WTC11 (cell line): ENCODE measurements around the gene ZNF394. TPM values are rescaled to one million over a fixed set of nuclear protein-coding genes. Genes with fewer than 3 reads are reported as not detected.

Experiments
- ATAC-seq: fragments of 200-7000 bp; cut with Tn5 transposase; 2 replicates; pipeline ENCODE4 v1.10.0; 2021; ENCODE audit warnings: mild to moderate bottlenecking, moderate library complexity
- CTCF ChIA-PET: fragments of 300-600 bp; sonication (Branson Sonifier 250); formaldehyde crosslinking; loops from one replicate; lab custom pipeline; 2021; ENCODE audit warnings: antibody characterized with exemption; lab: Charles Lee
- POLR2A ChIA-PET: fragments of 350-600 bp; sonication (Branson Sonifier 250); formaldehyde crosslinking; loops from one replicate; lab custom pipeline; 2021; ENCODE audit warnings: antibody characterized with exemption; lab: Charles Lee
- DNase-seq: peaks from one replicate; pipeline ENCODE4 v3.0.0; 2021; ENCODE audit warnings: low spot score
- H3K27ac Mint-ChIP-seq: 2 replicates; pipeline ENCODE4 v1.8.0; 2021; ENCODE audit warnings: mixed read lengths
- H3K27me3 Mint-ChIP-seq: 2 replicates; pipeline ENCODE4 v1.8.0; 2021; ENCODE audit warnings: low read depth, mild to moderate bottlenecking, moderate library complexity, mixed read lengths
- H3K36me3 Mint-ChIP-seq: 2 replicates; pipeline ENCODE4 v1.8.0; 2021; ENCODE audit warnings: mixed read lengths
- H3K4me1 Mint-ChIP-seq: 2 replicates; pipeline ENCODE4 v1.8.0; 2022; ENCODE audit warnings: mixed read lengths
- H3K4me3 Mint-ChIP-seq: 2 replicates; pipeline ENCODE4 v1.8.0; 2021; ENCODE audit warnings: mild to moderate bottlenecking, moderate library complexity, mixed read lengths
- H3K9me3 Mint-ChIP-seq: 2 replicates; pipeline ENCODE4 v1.8.0; 2021; ENCODE audit warnings: mixed read lengths
- GRHL2 ChIP-seq: fragments of 250-450 bp; sonication (Bioruptor Pico); IDR thresholded peaks from 2 replicates; pipeline ENCODE4 v1.8.0; 2022; ENCODE audit warnings: mild to moderate bottlenecking, moderate library complexity; ENCODE audit not compliant: insufficient replicate concordance, severe bottlenecking
- NR3C1 ChIP-seq: sonication (generic); formaldehyde crosslinking; conservative IDR thresholded peaks from 2 replicates; pipeline ENCODE4 v1.8.1; 2023; ENCODE audit warnings: low read depth, mild to moderate bottlenecking, missing genetic modification reagents
- SOX15 ChIP-seq: fragments of 250-450 bp; sonication (Bioruptor Pico); IDR thresholded peaks from 2 replicates; pipeline ENCODE4 v1.9.0; 2021; ENCODE audit warnings: mild to moderate bottlenecking
- ZBTB21 ChIP-seq: sonication (generic); formaldehyde crosslinking; IDR thresholded peaks from 2 replicates; pipeline ENCODE4 v1.8.1; 2023; ENCODE audit warnings: mild to moderate bottlenecking, missing genetic modification reagents, borderline replicate concordance
- ZNF232 ChIP-seq: sonication (generic); formaldehyde crosslinking; IDR thresholded peaks from 2 replicates; pipeline ENCODE4 v1.8.0; 2022; ENCODE audit warnings: mild to moderate bottlenecking, missing genetic modification reagents
- ZNF317 ChIP-seq: sonication (generic); formaldehyde crosslinking; IDR thresholded peaks from 2 replicates; pipeline ENCODE4 v1.8.1; 2023; ENCODE audit warnings: low read depth, mild to moderate bottlenecking, moderate library complexity, missing genetic modification reagents, borderline replicate concordance
- ZNF671 ChIP-seq: fragments of 250-450 bp; sonication (Bioruptor Pico); IDR thresholded peaks from 2 replicates; pipeline ENCODE4 v1.8.0; 2021; ENCODE audit warnings: mild to moderate bottlenecking
- total RNA-seq: library from RNA; stranded (reverse); gene quantifications from 3 replicates; pipeline ENCODE4 v1.2.3, GENCODE V29; 2021
- TF ChIP-seq, protein P1 (sequence below): fragments of 250-450 bp; sonication (Bioruptor Pico); IDR thresholded peaks from 2 replicates; pipeline ENCODE4 v1.9.0; 2021; ENCODE audit warnings: moderate library complexity, mild to moderate bottlenecking, inconsistent platforms, borderline replicate concordance
- TF ChIP-seq, protein P2 (sequence below): sonication (generic); formaldehyde crosslinking; IDR thresholded peaks from 2 replicates; pipeline ENCODE4 v1.8.1; 2022; ENCODE audit warnings: missing genetic modification reagents, borderline replicate concordance
- TF ChIP-seq, protein P3 (sequence below): sonication (generic); formaldehyde crosslinking; IDR thresholded peaks from 2 replicates; pipeline ENCODE4 v1.8.1; 2023; ENCODE audit warnings: mild to moderate bottlenecking, missing genetic modification reagents
- TF ChIP-seq, protein P4 (sequence below): sonication (generic); formaldehyde crosslinking; IDR thresholded peaks from 2 replicates; pipeline ENCODE4 v1.8.0; 2022; ENCODE audit warnings: missing genetic modification reagents
- TF ChIP-seq, protein P5 (sequence below): sonication (generic); formaldehyde crosslinking; conservative IDR thresholded peaks from 2 replicates; pipeline ENCODE4 v1.8.1; 2023; ENCODE audit warnings: mild to moderate bottlenecking, low read depth, missing genetic modification reagents, moderate library complexity

ZNF394 gene
- total RNA-seq, 1 experiment from 2014 or later = 24.0 TPM

DNA sequence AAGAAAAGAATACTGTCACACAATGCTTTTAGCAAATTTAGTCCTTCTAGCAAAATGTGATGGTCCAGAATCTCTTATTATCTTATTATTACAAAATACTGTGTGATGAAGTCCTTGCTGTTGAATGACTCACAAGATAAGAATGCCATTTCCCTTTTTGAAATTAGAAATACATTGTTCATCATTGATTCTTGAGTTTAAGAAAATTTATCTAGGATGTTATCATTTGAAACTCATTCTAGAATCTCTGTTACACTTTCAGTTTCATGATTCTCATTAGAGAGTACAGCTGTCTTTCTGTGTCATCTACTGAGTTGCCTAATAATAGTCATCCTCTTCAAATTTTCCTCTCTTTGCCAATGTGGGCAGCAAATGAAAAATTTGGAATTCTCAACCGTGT, 14.0 kb upstream of the ZNF394 start:
- no peaks in the 10 kb centered on the region for H3K4me1 Mint-ChIP-seq
- DNase-seq = no peak
- H3K9me3 Mint-ChIP-seq = no peaks in the 10 kb centered on the region
- no peak for ATAC-seq
- POLR2A ChIA-PET = interaction anchor here (0.6 kb wide), 1 partner anchor 65 kb away, joined by 3 read pairs; no protein-coding TSS in a partner anchor
- TF ChIP-seq, protein P1, sequence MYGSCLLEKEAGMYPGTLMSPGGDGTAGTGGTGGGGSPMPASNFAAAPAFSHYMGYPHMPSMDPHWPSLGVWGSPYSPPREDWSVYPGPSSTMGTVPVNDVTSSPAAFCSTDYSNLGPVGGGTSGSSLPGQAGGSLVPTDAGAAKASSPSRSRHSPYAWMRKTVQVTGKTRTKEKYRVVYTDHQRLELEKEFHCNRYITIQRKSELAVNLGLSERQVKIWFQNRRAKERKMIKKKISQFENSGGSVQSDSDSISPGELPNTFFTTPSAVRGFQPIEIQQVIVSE (CRISPR knock-in tag) = no peak
- no peak for TF ChIP-seq ZNF317 (CRISPR knock-in tag)
- TF ChIP-seq ZBTB21 (CRISPR knock-in tag) = no peak
- TF ChIP-seq, protein P2, sequence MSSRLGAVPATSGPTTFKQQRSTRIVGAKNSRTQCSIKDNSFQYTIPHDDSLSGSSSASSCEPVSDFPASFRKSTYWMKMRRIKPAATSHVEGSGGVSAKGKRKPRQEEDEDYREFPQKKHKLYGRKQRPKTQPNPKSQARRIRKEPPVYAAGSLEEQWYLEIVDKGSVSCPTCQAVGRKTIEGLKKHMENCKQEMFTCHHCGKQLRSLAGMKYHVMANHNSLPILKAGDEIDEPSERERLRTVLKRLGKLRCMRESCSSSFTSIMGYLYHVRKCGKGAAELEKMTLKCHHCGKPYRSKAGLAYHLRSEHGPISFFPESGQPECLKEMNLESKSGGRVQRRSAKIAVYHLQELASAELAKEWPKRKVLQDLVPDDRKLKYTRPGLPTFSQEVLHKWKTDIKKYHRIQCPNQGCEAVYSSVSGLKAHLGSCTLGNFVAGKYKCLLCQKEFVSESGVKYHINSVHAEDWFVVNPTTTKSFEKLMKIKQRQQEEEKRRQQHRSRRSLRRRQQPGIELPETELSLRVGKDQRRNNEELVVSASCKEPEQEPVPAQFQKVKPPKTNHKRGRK (CRISPR knock-in tag) = no peak
- TF ChIP-seq, protein P3, sequence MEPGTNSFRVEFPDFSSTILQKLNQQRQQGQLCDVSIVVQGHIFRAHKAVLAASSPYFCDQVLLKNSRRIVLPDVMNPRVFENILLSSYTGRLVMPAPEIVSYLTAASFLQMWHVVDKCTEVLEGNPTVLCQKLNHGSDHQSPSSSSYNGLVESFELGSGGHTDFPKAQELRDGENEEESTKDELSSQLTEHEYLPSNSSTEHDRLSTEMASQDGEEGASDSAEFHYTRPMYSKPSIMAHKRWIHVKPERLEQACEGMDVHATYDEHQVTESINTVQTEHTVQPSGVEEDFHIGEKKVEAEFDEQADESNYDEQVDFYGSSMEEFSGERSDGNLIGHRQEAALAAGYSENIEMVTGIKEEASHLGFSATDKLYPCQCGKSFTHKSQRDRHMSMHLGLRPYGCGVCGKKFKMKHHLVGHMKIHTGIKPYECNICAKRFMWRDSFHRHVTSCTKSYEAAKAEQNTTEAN (CRISPR knock-in tag) = no peak
- H3K27me3 Mint-ChIP-seq = no peaks in the 10 kb centered on the region
- H3K4me3 Mint-ChIP-seq = no peak overlapping the region
- CTCF ChIA-PET = interaction anchor here (1.0 kb wide), 1 partner anchor 11 kb away, joined by 4 read pairs; no protein-coding TSS in a partner anchor
- peaks cover 34% of the 10 kb centered on the region for H3K36me3 Mint-ChIP-seq
- no peak overlapping the region for H3K27ac Mint-ChIP-seq

DNA sequence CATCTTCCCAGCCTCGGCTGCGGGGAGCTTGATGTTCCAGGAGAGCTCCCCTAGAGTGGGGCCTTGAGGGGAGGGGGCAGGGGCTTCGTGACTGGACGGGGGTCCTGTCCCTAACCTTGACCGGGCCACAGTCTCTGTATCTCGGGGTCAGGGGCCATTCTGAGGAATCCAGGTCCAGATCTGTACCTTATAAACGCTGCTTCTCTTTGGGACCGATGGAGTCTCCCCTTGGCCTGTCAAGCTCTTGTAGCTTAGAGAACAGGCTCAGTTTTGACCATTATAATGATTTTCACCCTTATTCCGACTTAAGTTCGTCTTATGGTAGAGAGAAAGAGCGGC, 5.2 kb upstream of the ZNF394 start:
- TF ChIP-seq ZNF317 (CRISPR knock-in tag) (no peak), SOX15 (CRISPR knock-in tag) (no peak), ZNF671 (CRISPR knock-in tag) (no peak), GRHL2 (CRISPR knock-in tag) (no peak), NR3C1 (CRISPR knock-in tag) (no peak), ZNF232 (no peak)
- TF ChIP-seq, protein P4, sequence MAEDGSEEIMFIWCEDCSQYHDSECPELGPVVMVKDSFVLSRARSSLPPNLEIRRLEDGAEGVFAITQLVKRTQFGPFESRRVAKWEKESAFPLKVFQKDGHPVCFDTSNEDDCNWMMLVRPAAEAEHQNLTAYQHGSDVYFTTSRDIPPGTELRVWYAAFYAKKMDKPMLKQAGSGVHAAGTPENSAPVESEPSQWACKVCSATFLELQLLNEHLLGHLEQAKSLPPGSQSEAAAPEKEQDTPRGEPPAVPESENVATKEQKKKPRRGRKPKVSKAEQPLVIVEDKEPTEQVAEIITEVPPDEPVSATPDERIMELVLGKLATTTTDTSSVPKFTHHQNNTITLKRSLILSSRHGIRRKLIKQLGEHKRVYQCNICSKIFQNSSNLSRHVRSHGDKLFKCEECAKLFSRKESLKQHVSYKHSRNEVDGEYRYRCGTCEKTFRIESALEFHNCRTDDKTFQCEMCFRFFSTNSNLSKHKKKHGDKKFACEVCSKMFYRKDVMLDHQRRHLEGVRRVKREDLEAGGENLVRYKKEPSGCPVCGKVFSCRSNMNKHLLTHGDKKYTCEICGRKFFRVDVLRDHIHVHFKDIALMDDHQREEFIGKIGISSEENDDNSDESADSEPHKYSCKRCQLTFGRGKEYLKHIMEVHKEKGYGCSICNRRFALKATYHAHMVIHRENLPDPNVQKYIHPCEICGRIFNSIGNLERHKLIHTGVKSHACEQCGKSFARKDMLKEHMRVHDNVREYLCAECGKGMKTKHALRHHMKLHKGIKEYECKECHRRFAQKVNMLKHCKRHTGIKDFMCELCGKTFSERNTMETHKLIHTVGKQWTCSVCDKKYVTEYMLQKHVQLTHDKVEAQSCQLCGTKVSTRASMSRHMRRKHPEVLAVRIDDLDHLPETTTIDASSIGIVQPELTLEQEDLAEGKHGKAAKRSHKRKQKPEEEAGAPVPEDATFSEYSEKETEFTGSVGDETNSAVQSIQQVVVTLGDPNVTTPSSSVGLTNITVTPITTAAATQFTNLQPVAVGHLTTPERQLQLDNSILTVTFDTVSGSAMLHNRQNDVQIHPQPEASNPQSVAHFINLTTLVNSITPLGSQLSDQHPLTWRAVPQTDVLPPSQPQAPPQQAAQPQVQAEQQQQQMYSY (CRISPR knock-in tag) = no peak
- TF ChIP-seq, protein P5, sequence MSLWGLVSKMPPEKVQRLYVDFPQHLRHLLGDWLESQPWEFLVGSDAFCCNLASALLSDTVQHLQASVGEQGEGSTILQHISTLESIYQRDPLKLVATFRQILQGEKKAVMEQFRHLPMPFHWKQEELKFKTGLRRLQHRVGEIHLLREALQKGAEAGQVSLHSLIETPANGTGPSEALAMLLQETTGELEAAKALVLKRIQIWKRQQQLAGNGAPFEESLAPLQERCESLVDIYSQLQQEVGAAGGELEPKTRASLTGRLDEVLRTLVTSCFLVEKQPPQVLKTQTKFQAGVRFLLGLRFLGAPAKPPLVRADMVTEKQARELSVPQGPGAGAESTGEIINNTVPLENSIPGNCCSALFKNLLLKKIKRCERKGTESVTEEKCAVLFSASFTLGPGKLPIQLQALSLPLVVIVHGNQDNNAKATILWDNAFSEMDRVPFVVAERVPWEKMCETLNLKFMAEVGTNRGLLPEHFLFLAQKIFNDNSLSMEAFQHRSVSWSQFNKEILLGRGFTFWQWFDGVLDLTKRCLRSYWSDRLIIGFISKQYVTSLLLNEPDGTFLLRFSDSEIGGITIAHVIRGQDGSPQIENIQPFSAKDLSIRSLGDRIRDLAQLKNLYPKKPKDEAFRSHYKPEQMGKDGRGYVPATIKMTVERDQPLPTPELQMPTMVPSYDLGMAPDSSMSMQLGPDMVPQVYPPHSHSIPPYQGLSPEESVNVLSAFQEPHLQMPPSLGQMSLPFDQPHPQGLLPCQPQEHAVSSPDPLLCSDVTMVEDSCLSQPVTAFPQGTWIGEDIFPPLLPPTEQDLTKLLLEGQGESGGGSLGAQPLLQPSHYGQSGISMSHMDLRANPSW (CRISPR knock-in tag) = no peak
- no peak for ATAC-seq
- CTCF ChIA-PET = interaction anchor here (1.0 to 1.7 kb wide), 8 partner anchors 18 to 485 kb away, joined by 3 to 11 read pairs (median 4); partner anchors contain the start of genes FAM200A and ZSCAN25
- Mint-ChIP-seq H3K4me3 (peak overlapping the region; percentile 91), H3K27ac (peak overlapping the region; percentile 93), H3K36me3 (peaks cover 3% of the 10 kb centered on the region; the same call in 1 of the 2 replicates), H3K9me3 (peaks cover 10% of the 10 kb centered on the region), H3K4me1 (peaks cover 19% of the 10 kb centered on the region), H3K27me3 (no peaks in the 10 kb centered on the region)
- POLR2A ChIA-PET = interaction anchor here (1.1 to 1.3 kb wide), 4 partner anchors 10 to 111 kb away, joined by 3 to 5 read pairs (median 4); partner anchors contain the start of genes BUD31, FAM200A, PDAP1 and ZSCAN25
- no peak for DNase-seq
